COLO829 (cell line): ENCODE results near the gene MYRIP.
"Not testable (repeated sequence)": the region's sequence is repeated elsewhere in the genome, so short reads cannot be mapped to it uniquely, and the experiment has no call there.

ENCODE experiments used
- DNase-seq: peaks from one replicate; pipeline ENCODE4 v3.0.0; 2012; ENCODE audit warnings: low spot score

MYRIP gene

DNA sequence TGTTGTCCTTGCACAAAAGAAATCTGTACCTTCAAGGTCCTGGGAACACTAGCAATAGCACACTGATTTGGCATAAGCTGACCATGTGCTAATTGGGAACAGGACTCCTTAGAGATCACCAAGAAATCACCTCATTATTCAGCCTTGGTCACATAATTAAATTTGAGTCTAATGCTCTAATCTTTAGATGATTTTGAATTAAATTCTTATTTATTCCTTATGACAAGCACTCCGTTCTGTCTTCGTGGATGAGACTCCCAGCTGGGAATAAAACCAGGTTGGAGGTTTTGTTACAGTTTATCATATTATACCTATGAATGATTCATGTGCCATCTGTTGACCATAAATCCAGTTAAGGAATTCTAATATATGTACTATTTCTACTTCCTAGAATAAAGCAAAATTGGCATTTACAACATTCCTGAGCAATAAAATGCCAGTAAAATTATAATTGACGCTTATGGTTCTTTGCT, 162.2 kb downstream of the MYRIP start:
- DNase-seq = no peak

DNA sequence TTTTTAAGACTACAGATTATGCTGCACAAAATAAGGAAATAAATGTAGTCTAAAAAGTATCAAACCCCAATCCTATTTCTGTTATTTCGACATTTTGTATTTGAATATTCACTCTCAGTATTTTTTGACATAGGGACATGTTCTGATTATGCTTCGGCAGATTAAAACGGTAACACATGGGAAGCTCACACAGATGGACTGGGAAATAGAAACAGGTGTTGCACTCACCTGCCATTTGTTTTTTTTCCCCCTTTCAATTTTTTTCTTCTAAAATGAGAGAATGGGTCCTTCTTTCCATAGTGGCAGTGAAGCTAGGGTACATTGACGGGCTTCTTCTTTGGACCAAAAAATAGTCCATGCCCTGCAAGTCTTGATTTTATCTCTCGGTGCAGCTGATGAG, 163.1 kb downstream of the MYRIP start:
- DNase-seq = no peak

DNA sequence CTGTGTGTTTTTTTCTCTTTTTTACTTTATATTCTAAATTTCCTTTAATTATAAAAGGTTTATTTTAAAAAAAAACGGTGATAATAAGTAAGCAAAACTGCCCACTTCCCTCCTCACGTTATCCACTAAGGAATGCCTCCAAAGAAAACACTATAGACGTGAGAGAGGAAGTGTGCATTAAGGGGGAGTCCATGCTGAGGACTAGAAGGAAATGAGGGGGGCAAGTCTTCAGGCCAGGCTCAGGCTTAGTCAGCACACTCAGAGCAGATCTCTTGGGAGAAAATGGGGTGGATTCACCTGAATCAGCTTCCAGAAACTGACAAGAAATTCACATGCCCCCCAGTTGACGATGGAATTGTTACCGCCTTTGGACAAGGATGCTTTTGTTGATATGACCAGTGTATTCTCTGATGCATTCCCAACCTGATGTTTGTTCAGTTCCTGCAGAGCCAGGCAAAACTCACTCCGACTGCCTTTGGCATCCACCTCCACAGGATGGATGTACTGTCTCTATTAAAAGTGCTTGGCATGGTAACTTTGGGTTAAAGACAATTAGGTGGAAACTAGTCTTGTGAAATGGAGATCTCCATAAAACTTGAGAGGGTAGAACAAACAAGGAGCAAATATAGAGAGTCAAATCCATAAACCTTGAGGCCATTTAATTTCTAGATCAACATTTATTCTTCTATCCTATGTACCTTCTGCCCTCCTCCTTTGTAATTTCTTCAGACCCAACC, 167.8 kb downstream of the MYRIP start:
- DNase-seq = no peak

DNA sequence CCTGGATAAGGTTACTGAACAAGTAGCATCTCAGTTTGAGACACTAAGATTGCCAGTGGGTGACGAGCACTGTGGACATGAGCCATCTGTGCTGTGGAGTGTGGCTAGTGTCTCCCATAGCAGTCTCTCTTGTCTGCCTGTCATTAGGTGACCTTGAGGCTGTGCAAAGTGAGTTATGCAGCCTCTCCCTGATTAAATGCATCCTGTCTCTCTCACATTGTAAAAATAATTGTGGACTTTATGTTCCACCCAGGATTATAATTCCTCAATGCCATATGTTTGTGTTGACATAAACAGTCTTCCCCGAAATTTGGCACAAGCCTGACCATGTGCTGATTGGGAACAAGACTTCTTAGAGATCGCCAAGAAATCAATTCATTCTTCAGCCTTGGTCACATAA, 168.9 kb downstream of the MYRIP start:
- DNase-seq = no peak

DNA sequence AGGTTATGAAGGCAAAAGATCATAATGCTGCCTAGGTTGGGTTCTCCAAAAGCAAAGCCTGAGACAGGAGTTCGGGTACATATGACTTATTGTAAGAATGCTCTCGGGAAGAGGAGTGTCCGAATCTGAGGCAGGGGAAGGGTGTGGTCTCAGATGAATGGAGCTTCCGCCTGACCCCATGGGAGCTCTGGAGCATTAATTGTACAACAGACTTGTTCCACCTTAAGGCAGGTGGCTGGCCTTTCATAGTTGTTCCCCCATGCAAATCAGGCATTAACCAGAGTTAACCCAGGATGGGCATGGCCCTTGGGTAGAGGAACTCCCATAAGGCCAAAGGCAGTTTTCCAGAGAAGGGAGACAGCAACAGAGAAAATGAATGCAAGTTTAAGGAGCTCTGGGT, 170.6 kb downstream of the MYRIP start:
- no peak for DNase-seq

DNA sequence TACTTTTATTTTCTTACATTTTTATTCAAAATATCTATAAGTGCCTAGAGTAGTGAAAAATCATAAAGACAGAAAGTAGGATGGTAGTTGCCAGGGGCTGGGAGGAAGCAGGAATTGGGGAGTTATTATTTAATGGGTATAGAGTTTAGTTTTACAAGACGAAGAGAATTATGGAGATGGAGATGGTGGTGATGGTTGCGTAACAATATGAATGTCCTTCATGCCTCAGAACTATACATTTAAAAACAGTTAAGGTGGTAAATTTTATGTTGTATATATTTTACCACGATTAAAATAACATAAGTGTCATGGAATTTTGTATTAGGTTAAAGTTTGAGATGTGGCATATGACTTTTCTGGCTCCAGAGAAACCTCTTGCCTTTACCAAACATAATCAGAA, 171.4 kb downstream of the MYRIP start:
- no peak for DNase-seq

DNA sequence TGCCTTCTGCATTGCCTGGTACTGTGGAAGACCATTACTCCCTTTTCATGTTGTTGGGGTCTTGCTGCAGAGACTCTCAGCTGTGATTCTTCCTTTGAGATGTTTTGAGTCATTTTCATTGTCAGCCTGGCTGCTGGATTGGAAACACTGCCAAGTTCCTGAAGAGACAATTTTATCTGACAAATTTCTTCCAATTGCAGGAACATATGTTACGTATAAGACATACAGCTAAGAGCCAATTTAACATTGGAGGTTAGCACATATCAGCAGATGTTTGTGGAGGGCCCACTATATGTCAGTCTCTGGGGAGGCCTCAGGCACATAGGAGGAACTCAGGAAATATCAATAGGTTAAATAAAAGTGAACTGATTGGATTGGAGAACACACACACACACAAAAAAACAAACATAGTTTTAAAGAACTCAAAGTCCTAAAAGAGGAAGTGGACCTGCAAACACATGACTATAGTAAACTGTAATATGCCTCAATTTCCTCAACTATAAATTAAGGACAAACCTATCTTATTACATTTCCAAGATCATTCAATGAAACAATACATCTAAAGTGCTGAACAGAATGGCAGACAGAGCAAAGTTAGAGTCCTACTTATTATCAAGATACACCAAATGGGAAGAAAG, 172.3 kb downstream of the MYRIP start:
- DNase-seq = no peak

DNA sequence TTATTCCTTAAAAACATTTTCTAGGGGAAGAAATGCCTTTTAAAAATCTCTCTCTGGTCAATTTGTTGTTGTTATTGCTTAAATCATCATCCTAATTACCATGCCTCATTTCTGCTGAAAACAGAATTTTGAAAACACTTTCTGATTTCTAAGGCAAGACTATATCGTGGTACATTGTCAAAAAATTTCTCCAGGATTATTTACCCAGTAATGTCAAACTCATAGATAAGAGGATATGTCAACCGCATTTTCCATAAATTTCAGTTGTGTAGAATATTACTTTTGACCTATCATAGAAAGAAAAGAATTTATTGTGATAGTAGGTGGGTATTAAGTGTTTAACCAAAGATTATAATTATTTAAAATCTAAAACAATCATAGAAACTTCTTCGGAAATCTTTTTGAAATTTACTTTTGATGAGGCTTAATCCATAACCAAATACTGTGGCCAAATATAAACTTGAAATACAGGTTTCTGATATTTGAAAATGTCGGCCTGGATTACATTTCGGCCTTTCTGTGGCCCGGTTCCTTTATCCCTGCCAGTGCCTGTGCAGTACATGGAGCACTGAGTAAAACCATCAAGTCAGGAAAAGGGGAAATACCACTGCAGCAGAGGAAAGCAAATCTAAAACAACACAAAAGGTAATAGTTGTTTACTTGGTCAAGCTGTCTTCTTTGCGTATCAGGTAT, 173.4 kb downstream of the MYRIP start:
- no peak for DNase-seq

DNA sequence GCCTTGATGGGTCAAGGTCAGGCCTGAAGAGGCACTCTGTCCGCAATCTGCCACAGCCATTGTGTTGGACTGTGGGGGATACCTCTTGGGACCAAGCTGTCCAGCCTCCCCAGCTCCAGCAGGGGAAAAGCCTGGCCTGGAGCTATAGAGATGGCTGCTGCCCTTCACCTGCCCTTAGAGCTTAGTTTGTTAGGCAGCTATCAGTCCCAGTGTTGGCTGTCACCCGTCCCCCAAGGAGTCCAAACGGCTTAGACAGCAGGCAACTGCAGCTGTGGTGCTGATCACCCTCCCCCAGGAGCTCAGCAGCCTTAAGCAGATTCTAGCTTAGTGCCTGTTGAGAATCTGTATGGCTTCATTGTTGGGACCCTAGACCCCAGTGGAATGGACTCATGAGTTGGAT, 180.3 kb downstream of the MYRIP start:
- no peak for DNase-seq

DNA sequence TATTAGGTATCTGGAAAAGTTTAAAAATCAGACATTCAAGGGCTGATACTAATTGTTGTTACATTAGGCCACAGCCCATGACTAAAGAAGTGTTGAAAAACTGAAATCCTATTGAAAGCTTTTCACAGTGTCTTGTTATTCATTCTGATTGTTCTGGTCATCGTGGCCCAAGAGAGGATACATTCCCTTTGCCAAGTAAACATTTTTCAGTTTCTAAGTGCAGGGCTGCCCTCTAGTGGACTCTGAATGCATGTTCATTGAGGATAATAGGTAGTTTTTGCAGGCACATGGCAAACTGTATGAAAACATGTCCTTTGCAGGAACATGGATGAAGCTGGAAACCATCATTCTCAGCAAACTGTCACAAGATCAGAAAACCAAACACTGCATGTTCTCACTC, 181.1 kb downstream of the MYRIP start:
- peak; percentile 93 for DNase-seq

DNA sequence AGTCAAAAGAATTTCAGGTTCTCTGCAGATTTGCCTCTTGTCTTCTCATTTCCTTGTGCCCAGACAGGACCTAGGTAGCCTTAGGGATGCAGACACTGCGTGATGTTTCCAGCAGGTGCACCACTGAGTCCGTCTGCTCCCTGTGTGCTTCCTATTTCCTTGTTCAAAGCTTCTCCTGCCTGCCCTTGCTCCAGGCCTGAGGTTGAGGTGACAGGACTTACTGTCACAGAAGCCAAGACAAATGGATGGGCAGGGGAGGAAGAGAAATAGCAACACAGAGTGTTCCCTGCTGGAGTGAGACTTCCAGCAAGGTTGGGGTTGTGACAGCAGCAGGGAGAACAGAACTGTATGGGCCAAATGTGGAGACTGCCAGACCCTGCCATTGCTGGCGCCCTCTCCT, 199.4 kb downstream of the MYRIP start:
- no peak for DNase-seq

DNA sequence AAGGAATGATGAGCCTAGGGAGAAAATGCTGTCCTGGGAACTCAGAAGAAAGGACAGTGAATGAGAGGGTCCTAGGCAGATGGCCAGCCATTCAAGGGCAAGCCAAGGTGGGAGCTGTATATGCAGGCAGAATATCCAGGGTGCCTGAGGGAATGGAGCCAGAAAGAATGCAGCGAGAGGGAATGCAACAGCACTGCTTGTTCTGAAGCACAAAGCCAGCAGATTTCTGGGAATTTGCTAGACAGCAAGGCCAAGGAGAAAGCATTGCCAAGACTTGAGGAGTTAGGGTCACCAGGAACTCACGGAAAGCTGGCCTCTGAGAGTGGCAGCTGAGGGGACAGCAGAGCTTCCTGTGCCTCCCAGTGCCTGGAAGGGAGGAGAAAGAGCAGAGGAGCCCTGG, 200.6 kb downstream of the MYRIP start:
- no peak for DNase-seq

DNA sequence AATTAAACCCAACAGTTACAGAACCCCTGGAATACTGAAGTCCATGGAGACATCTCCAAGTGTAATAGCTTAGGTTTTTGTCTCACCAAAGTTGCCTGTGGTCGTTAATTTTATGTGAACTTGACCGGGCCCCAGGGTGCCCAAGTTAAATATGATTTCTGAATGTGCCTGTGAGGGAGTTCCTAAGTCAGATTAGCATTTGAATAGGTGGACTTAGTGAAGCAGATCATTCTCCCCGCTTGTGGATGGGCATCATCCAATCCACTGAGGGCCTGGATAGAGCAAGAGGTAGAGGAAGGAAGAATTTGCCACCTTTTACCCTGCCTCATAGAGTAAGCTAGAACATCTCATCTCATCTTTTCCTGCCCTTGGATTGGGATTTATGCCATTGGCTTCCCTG, 203.0 kb downstream of the MYRIP start:
- no peak for DNase-seq

DNA sequence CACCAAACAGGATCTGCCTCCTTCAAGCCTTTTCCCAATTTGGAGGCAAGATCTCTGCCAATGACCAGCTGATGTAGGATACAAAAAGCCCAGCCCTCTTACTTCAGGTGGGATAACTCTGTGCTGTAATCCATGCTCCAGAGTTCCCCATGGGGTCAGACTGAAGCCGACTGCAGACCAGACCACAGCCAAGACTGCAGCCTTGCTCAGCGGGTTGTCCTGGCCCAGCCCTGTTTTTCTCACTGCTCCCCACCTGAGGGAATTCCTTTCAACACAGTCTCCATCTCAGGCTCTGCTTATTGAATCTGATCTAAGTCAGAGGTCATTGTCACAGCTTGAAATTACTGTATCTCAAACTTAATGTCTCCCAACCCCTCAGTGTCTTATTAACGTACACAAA, 207.0 kb downstream of the MYRIP start:
- no peak for DNase-seq

DNA sequence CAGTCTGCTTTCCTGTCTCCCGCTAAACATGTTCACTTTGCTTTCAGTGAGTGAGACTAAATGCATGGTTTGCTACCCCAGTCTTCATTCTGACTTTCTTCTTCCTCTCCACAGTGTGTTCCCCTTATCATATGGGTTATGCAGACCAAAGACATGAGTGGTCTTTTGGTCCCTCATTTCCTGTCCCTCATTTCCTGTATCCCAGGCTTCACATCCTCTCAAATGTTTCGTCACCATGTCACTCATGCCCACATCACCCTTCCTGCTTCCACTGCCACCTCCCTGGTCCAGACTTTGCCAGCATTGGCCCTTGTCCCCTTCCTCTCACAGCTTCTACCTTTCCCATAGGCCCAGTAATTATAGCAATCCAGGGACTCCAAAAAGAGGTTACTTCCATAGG, 209.0 kb downstream of the MYRIP start:
- DNase-seq = no peak

DNA sequence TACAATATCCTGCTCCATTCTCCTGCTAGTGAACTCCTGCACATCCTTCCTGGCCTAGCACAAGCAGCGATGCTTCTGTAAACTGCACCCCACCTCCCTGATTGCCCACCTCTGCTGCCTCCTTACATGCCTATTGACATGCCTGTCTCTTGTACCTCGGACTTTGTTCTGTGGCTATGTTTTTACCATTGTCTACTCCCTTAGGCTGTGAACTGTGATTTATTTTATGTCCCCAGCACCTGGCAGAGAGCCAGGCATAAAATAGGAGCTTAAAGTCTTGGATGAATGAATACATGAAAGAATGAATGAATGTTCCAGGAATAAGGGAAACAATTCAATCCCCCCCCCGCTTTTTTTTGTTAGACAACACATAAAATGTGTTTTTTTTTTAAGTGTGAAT, 210.0 kb downstream of the MYRIP start:
- no peak for DNase-seq

DNA sequence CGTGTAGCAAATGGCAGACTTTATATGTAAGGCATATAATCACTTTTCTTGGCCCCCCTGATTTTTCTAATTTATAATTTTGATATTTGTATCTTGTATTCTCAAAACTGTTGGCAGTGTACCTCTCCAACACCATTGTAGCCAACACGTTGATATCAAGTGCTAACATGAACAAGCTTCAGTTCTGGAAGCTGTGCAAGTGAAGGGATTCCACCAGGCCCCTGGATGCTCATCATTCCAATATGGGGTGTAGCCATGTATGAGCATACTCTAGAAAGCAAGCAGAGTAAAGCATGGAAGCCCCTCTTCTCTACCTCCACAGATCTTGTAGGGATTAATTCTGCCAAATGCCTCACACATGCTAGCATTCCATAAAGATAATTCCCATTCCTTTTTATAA, 211.3 kb downstream of the MYRIP start:
- DNase-seq = no peak

DNA sequence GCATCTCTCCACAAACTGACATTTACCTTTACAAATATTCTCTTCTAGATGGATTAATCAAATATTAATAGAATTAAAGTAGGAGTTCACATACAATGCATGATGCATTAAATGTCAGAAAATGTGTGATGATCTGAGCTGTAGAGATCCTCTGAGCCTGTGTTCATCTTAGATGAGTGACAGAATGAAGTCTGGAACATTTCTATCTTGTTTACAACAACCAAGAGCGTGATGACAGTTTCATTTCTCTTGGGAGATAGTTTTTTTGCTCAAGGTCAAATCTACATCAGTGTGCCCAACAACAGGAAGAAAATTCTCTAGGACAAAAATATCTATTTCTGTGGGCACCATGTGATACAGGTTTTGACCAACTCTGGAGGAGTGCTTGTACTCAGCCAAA, 211.9 kb downstream of the MYRIP start:
- DNase-seq = no peak

DNA sequence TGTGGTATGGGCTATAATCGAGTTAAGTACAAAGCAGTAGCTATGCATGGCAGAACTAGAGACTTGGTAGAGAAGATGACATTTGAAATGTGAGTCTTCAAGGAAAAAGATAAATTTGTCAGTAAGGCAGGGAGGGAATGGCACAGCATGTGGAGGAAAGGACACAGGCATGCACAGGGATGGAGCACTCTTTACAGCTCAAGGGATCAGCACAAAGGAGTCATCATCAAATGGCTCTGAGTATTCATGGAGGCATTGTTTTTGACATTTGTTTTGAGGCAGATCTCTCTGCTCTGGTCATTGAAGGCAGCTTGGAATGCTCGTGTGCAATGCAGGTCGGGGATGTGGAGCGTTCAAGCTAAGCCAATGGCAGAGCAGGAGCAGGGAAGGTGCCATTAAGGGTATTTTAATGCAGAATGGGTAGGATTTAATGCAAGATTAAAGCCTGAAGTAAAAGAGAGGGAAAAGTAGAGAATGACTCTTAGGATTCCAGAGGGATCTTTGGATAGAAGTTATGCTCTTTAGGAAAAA, 213.0 kb downstream of the MYRIP start:
- no peak for DNase-seq

DNA sequence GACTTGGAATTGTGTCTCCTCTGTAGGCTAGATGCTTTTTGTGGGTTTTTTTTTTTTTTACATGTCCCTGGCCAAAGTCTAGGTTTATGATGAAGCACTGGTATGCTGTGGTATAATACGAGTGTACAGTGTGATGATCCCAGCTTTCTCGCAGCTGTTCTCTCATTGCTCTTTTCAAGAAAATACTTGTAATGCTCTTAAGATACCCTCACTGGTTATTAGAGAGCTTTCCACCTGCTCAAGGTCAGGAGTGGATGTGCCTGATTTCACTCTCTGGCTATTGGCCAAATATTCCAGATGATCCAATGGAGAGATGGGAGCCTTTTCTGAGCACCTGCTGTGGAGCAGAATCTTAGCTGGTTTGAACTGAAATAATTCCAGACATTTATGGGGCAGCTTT, 215.1 kb downstream of the MYRIP start:
- DNase-seq = no peak

DNA sequence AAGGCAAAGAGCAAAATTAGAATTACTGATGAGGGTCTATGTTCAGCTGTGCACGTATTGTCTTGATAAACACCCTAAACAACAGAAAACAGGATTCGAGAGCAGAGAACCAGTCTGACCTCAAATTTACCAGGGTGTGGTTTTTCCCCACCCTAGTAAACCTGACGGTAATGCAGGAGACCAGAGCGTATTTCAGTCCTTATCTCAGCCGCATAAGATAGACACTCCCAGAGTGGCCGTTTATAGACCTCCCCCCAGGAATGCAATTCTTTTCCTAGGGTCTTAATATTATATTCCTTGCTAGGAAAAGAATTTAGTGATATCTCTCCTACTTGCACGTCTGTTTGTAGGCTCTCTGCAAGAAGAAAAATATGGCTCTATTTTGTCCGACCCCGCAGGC, 216.5 kb downstream of the MYRIP start:
- DNase-seq = not testable (repeated sequence)

DNA sequence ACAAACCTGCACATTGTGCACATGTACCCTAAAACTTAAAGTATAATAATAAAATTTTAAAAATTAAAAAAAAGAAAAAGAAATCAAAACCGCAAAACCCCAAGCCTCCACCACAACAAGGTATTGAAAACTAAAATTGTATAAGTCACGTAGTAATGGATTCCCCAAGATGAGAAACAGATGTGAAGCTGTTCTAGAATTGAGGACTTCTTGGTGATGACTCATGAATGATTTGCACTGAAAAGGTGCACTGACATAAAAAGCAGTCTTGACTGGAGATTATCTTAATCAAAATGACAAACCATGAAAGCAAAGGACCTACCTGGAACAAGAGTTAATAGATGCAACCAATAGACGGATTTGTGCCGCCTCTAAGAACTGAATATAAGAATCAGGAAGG, 225.8 kb downstream of the MYRIP start:
- no peak for DNase-seq

DNA sequence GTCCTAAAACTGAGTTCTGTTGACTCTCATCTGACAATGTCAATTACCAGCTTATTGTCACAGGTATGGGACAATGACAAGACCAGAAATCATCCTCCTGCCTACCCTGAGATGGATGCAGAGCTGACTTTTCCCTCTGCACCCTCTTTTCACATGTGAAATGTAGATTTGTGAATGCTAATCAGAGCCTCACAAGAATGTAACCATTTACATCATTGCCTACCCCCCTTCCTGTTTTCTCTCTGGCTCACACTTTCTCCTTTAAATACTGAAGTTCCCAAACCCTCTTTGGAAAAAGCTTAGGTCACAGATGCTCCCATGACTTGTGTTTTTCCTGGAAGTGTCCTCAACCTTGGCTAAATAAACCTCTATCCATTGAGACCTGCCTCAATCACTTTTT, 228.2 kb downstream of the MYRIP start:
- no peak for DNase-seq
